Aorta (tissue), 5 donors: Measurements from ENCODE around the gene SLC9A3. TPM values are rescaled to one million over a fixed set of nuclear protein-coding genes. Genes with fewer than 3 reads are reported as not detected.

Source experiments
- ATAC-seq: fragments of 200-7000 bp; cut with Tn5 transposase; one replicate; pipeline ENCODE4 v1.9.1; 2022; ENCODE audit warnings: moderate library complexity; ENCODE audit not compliant: low FRiP score
- DNase-seq, 2 donors: peaks; one replicate each; pipeline ENCODE4 v3.0.0-alpha.2; 2020
- H3K27ac ChIP-seq, 2 donors: one replicate each; pipeline ENCODE4 v1.5.1; 2013; ENCODE audit warnings: low read length in 2 of 2, mild to moderate bottlenecking in 2 of 2, moderate library complexity in 2 of 2, control low read depth in 1 of 2, inconsistent platforms in 1 of 2, low read depth in 1 of 2
- H3K27me3 ChIP-seq, 2 donors: one replicate each; pipeline ENCODE4 v1.6.1; 2013; ENCODE audit warnings: control low read depth in 1 of 2, low read length in 1 of 2, mild to moderate bottlenecking in 1 of 2, moderate library complexity in 1 of 2; ENCODE audit not compliant: insufficient read depth in 2 of 2, control insufficient read depth in 1 of 2
- H3K36me3 ChIP-seq, 2 donors: one replicate each; pipeline ENCODE4 v1.6.1; 2013; ENCODE audit warnings: control low read depth in 1 of 2, low read length in 1 of 2, mild to moderate bottlenecking in 1 of 2; ENCODE audit not compliant: insufficient read depth in 2 of 2, control insufficient read depth in 1 of 2
- H3K4me1 ChIP-seq, 2 donors: one replicate each; pipeline ENCODE4 v1.6.1; 2013; ENCODE audit warnings: low read length in 2 of 2, control low read depth in 1 of 2, mild to moderate bottlenecking in 1 of 2, moderate library complexity in 1 of 2; ENCODE audit not compliant: insufficient read depth in 2 of 2, control insufficient read depth in 1 of 2
- H3K4me3 ChIP-seq, 2 donors: one replicate each; pipeline ENCODE4 v1.5.1; 2013; ENCODE audit warnings: low read length in 2 of 2, control low read depth in 1 of 2, mild to moderate bottlenecking in 1 of 2
- H3K9me3 ChIP-seq: one replicate; pipeline ENCODE4 v1.6.1; 2013; ENCODE audit warnings: mild to moderate bottlenecking, low read length; ENCODE audit not compliant: control insufficient read depth
- WGBS, 2 donors: extraction: QIAGEN DNeasy Blood & Tissue Kit; methylation state at CpG; one replicate each; pipeline ENCODE4 v1.1.7; 2013; 5-methylcytosine and 5-hydroxymethylcytosine counted together
- intact Hi-C, 2 donors: fragments of 100-400 bp; cut with DNase I; formaldehyde crosslinking; loops; one replicate each; pipeline versions ENCODE4 v1.14.2 to v1.15.0; 2022
- polyA plus RNA-seq, 2 donors: library from polyadenylated mRNA; stranded (reverse); fragments of 200-250 nt; gene quantifications; one replicate each; pipeline ENCODE4 v1.2.3, GENCODE V29; 2013
- total RNA-seq, 2 donors: library from RNA; stranded (reverse); fragmentation: NEBNext Ultra II Directional; extraction: Animal tissue kit (Norgen Biotek cat#: 25700); gene quantifications; one replicate each; pipeline ENCODE4 v1.2.1, GENCODE V29; 2021
- donor health status: healthy with polysubstance abuse.
- donor health status: Bipolar disorder and iron deficiency.
- donor health status: DM: no; HTN: no; CAD: no.
- donor health status: DM: no; HTN: no; CAD: no.
- donor health status: DM: yes; HTN: yes; CAD: no.

Gene SLC9A3
- total and polyA plus RNA-seq, 4 donors: 0.59 to 4.3 (median 0.95) TPM

GRCh38 chr5:531749-532315 is 7.6 kb upstream of the SLC9A3 start:
- intact Hi-C loops: no loop called here
- Histone ChIP-seq H3K36me3 (no peaks in the 10 kb centered on the region), H3K9me3 (no peaks in the 10 kb centered on the region), H3K4me3 (no peak overlapping the region), H3K27me3 (no peaks in the 10 kb centered on the region), H3K4me1 (no peaks in the 10 kb centered on the region), H3K27ac (no peak overlapping the region)
- 88% methylated on average over 13 of the region's 13 CpGs for WGBS, 2 donors
- ATAC-seq (no peak), DNase-seq (peak in 1 of 2 donors; percentile 8)

GRCh38 chr5:531101-531748 is 7.0 kb upstream of the SLC9A3 start:
- Histone ChIP-seq H3K4me3 (no peak overlapping the region), H3K4me1 (no peaks in the 10 kb centered on the region), H3K27me3 (no peaks in the 10 kb centered on the region), H3K27ac (no peak overlapping the region), H3K36me3 (no peaks in the 10 kb centered on the region), H3K9me3 (no peaks in the 10 kb centered on the region)
- ATAC-seq: no peak
- DNase-seq: peak; percentile 42 to 61
- 51 to 55% methylated on average over 25 of the region's 25 CpGs for WGBS, 2 donors
- intact Hi-C loops: no loop called here

- WGBS, 2 donors: 63 to 66% methylated on average over 24 of the region's 24 CpGs
- DNase-seq (peak; percentile 30 to 70), ATAC-seq (no peak)
- Histone ChIP-seq H3K4me3 (no peak overlapping the region), H3K36me3 (no peaks in the 10 kb centered on the region), H3K27me3 (no peaks in the 10 kb centered on the region), H3K9me3 (no peaks in the 10 kb centered on the region), H3K4me1 (no peaks in the 10 kb centered on the region), H3K27ac (no peak overlapping the region)
- intact Hi-C loops: no loop called here
Measured at GRCh38 chr5:530001-530955, 6.0 kb upstream of the SLC9A3 start.

GRCh38 chr5:528629-529511 is 4.6 kb upstream of the SLC9A3 start:
- Histone ChIP-seq H3K4me1 (no peaks in the 10 kb centered on the region), H3K27me3 (no peaks in the 10 kb centered on the region)

GRCh38 chr5:527646-528628 is 3.7 kb upstream of the SLC9A3 start:
- Histone ChIP-seq H3K27ac (no peak overlapping the region), H3K4me3 (no peak overlapping the region), H3K27me3 (no peaks in the 10 kb centered on the region), H3K9me3 (no peaks in the 10 kb centered on the region), H3K4me1 (no peaks in the 10 kb centered on the region), H3K36me3 (no peaks in the 10 kb centered on the region)
- WGBS, 2 donors: 21 to 33% methylated on average over 30 to 66 of the region's 66 CpGs
- intact Hi-C loops: no loop called here
- ATAC-seq (no peak), DNase-seq (peak; percentile 44 to 70)

More at GRCh38 chr5:528629-529511, 4.6 kb upstream of the SLC9A3 start:
- Histone ChIP-seq H3K9me3 (no peaks in the 10 kb centered on the region), H3K36me3 (no peaks in the 10 kb centered on the region), H3K27ac (no peak overlapping the region), H3K4me3 (no peak overlapping the region)
- ATAC-seq (no peak), DNase-seq (peak; percentile 34 to 64)
- WGBS, 2 donors: 15 to 16% methylated on average over 39 to 55 of the region's 55 CpGs
- intact Hi-C loops: no loop called here

- Histone ChIP-seq H3K27me3 (no peaks in the 10 kb centered on the region), H3K9me3 (no peaks in the 10 kb centered on the region), H3K4me3 (no peak overlapping the region), H3K27ac (no peak overlapping the region), H3K4me1 (no peaks in the 10 kb centered on the region), H3K36me3 (no peaks in the 10 kb centered on the region)
- ATAC-seq (no peak), DNase-seq (peak; percentile 34 to 66)
- intact Hi-C loops: no loop called here
- 72 to 73% methylated on average over 14 of the region's 14 CpGs for WGBS, 2 donors
Measured at GRCh38 chr5:526456-527088, 2.3 kb upstream of the SLC9A3 start.

- Histone ChIP-seq H3K36me3 (no peaks in the 10 kb centered on the region), H3K9me3 (no peaks in the 10 kb centered on the region), H3K27ac (no peak overlapping the region), H3K27me3 (no peaks in the 10 kb centered on the region), H3K4me3 (no peak overlapping the region), H3K4me1 (no peaks in the 10 kb centered on the region)
- 52 to 53% methylated on average over 9 of the region's 9 CpGs for WGBS, 2 donors
- no peak for ATAC-seq
- peak in 1 of 2 donors; percentile 34 for DNase-seq
- intact Hi-C loops: no loop called here
Measured at GRCh38 chr5:525916-526315, 1.7 kb upstream of the SLC9A3 start.
